AG04449 (cell line): ENCODE measurements around the gene INMT.
"Not testable (repeated sequence)": the region's sequence is repeated elsewhere in the genome, so short reads cannot be mapped to it uniquely, and the experiment has no call there.

ENCODE experiments used
- CTCF ChIA-PET: fragments of 350-600 bp; formaldehyde crosslinking; extraction: SDS; loops from one replicate; lab custom pipeline; 2021; ENCODE audit warnings: antibody characterized with exemption; lab: Yijun Ruan, JAX
- POLR2A ChIA-PET: fragments of 400-600, 350-600 bp; formaldehyde crosslinking; extraction: SDS; loops from one replicate; lab custom pipeline; 2020; ENCODE audit warnings: antibody characterized with exemption, inconsistent platforms; lab: Yijun Ruan, JAX
- DNase-seq: peaks from one replicate; pipeline ENCODE4 v3.0.0-alpha.2; 2010; ENCODE audit warnings: low read depth, low spot score
- H3K4me3 ChIP-seq: 2 replicates; pipeline ENCODE4 v1.5.1; 2011; ENCODE audit warnings: low read depth, mild to moderate bottlenecking, control low read depth, low read length
- CTCF ChIP-seq: IDR thresholded peaks from one replicate; pipeline ENCODE4 v1.5.1; 2011; ENCODE audit warnings: mild to moderate bottlenecking, moderate library complexity, low read length, control low read depth, inconsistent platforms; ENCODE audit not compliant: insufficient read depth; ENCODE audit errors: missing control alignments

The INMT gene

GRCh38 chr7:30713392-30713791 is 38.5 kb upstream of the INMT start:
- CTCF ChIA-PET: interaction anchor here (6.5 kb wide), 1 partner anchor 26 kb away, joined by 37 read pairs; no protein-coding TSS in a partner anchor

GRCh38 chr7:30714129-30714528 is 37.8 kb upstream of the INMT start:
- ChIA-PET POLR2A (no interaction called here), CTCF (interaction anchor here (6.5 kb wide), 1 partner anchor 25 kb away, joined by 37 read pairs; no protein-coding TSS in a partner anchor)

More at GRCh38 chr7:30713392-30713791, 38.5 kb upstream of the INMT start:
- TF ChIP-seq CTCF: no peak
- no peak for DNase-seq
- POLR2A ChIA-PET: no interaction called here
- H3K4me3 ChIP-seq: no peak overlapping the region

GRCh38 chr7:30717181-30717580 is 34.8 kb upstream of the INMT start:
- DNase-seq: no peak
- ChIA-PET CTCF (interaction anchor here (1.0 kb wide), 1 partner anchor 19 kb away, joined by 3 read pairs; no protein-coding TSS in a partner anchor), POLR2A (no interaction called here)
- TF ChIP-seq CTCF: no peak
- no peak overlapping the region for H3K4me3 ChIP-seq

More at GRCh38 chr7:30714129-30714528, 37.8 kb upstream of the INMT start:
- TF ChIP-seq CTCF: no peak
- no peak for DNase-seq
- H3K4me3 ChIP-seq: no peak overlapping the region

GRCh38 chr7:30719434-30719833 is 32.5 kb upstream of the INMT start:
- CTCF ChIA-PET: interaction anchor here (1.0 kb wide), 1 partner anchor 20 kb away, joined by 4 read pairs; no protein-coding TSS in a partner anchor
- DNase-seq, POLR2A ChIA-PET, H3K4me3 ChIP-seq: not testable (repeated sequence)

- CTCF ChIA-PET: no interaction called here
- POLR2A ChIA-PET: no interaction called here
- H3K4me3 ChIP-seq: no peak overlapping the region
- no peak for DNase-seq
- no peak for TF ChIP-seq CTCF
Observed at GRCh38 chr7:30721211-30721610, 30.7 kb upstream of the INMT start.

- H3K4me3 ChIP-seq: no peak overlapping the region
- POLR2A ChIA-PET: no interaction called here
- CTCF ChIA-PET: interaction anchor here (1.8 kb wide), 1 partner anchor 18 kb away, joined by 10 read pairs; no protein-coding TSS in a partner anchor
- no peak for TF ChIP-seq CTCF
- no peak for DNase-seq
Observed at GRCh38 chr7:30722187-30722586, 29.7 kb upstream of the INMT start.

GRCh38 chr7:30722671-30723070 is 29.3 kb upstream of the INMT start:
- ChIA-PET CTCF (interaction anchor here (1.8 kb wide), 1 partner anchor 17 kb away, joined by 10 read pairs; no protein-coding TSS in a partner anchor), POLR2A (no interaction called here)
- no peak for TF ChIP-seq CTCF
- no peak overlapping the region for H3K4me3 ChIP-seq
- DNase-seq: no peak
